Subcutaneous adipose tissue (tissue), 4 donors: ENCODE results near the gene UBXN6. TPM values are rescaled to one million over a fixed set of nuclear protein-coding genes. Genes with fewer than 3 reads are reported as not detected.

Experiments
- total RNA-seq, 4 donors: library from RNA; depleted of rRNA; stranded (reverse); fragments of >200 nt; gene quantifications; one replicate each; pipeline ENCODE4 v1.1.0, GENCODE V29; 2016
- TF ChIP-seq, protein P1 (sequence below): fragments of 450-650 bp; IDR thresholded peaks from one replicate; pipeline ENCODE4 v1.5.1; 2016; ENCODE audit warnings: low read depth, mild to moderate bottlenecking, control low read depth, antibody characterized with exemption, moderate library complexity

UBXN6 gene
- total RNA-seq, 4 donors from 2014 or later = 85.0 to 149 (median 102) TPM

- TF ChIP-seq, protein P1, sequence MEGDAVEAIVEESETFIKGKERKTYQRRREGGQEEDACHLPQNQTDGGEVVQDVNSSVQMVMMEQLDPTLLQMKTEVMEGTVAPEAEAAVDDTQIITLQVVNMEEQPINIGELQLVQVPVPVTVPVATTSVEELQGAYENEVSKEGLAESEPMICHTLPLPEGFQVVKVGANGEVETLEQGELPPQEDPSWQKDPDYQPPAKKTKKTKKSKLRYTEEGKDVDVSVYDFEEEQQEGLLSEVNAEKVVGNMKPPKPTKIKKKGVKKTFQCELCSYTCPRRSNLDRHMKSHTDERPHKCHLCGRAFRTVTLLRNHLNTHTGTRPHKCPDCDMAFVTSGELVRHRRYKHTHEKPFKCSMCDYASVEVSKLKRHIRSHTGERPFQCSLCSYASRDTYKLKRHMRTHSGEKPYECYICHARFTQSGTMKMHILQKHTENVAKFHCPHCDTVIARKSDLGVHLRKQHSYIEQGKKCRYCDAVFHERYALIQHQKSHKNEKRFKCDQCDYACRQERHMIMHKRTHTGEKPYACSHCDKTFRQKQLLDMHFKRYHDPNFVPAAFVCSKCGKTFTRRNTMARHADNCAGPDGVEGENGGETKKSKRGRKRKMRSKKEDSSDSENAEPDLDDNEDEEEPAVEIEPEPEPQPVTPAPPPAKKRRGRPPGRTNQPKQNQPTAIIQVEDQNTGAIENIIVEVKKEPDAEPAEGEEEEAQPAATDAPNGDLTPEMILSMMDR = no peak
These were observed 7.4 kb upstream of the UBXN6 start for GRCh38 chr19:4464815-4465581.

DNA sequence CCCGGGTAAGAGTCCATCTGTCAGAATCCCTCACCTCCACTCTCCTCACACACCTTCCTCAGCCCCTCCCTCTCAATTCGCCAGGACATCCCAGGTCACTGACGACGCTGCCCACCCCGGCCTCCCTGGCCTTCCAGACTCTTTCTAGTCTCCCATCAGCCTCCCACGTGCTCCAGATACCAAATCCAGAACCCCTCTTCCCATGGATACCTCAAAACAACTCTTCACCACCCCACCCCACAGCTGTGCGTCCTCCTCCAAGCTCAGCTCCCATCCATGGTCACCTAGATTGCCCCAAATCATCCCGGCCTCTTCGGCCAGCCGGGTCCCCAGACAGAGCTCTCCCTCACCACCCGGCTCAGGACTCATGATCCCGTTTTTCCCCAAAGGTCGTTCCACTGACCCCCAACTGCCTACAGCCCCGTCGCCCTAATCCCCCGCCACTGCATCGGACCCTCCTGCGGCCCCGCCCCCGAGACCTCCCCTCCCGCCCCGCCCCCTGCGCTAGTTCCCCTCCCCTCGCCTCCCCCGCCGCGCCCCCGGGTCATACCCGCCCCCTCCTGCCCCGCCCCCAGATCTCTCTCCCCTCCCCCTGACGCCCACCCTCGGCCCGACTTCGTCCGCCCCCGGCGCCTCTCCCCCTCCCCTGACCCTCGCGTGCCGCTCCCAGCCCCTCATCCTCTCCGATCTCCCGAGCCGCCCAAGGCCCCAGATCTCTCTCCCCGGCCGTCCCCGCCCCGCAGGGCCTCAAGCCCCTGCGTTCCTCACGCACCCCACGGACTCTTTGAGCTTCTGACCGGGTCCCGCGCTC is 546 bp downstream of the UBXN6 start:
- TF ChIP-seq, protein P1 = no peak

GRCh38 chr19:4456476-4456842 is 1.1 kb downstream of the UBXN6 start:
- TF ChIP-seq, protein P1 = no peak

GRCh38 chr19:4455719-4456475 is 1.7 kb downstream of the UBXN6 start:
- TF ChIP-seq, protein P1 = no peak

DNA sequence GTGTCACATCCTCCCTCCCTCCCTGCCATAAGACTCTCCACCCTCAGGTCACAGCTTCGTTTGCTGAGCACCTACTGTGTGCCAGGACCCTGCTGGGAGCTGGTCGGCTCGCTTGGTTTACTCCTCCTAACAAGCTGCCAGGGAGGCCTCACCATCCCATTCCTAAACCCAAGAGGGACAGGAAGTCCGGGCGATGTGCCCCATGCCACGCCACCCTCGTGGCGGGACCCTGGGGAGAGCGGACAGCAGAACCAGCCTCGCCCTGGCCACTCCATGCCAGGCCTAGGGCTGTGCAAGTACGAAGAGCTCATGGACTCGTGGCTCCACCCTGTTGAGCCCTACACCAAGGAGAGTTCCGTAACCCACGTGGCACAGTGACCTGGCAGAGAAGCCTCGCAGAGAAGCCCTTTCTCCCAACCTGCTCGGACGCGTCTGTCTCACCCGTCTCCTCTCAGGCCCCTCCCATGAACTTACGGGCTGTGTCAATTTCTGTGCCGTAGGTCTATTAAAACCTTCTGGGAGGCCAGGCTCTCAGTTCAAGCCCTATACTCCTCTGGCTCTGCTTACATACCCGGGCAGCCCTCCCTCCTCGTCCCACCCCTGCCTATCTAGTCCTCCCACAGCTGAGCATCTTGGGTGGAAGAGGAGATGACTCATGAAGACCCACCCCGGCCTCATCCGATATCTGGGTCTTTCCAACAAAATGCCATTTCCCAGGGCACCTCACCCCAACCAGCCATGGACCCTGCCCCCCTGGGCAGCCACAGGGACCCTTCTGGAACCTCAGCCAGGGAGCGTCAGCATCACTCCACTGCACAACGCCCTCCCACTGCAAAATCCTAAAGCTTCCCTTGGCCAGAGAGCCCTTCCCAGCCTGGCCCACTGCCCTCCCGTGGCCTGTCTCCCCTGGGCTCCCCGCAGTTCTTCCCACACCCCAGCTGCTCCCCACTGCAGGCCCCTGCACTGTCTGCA is 2.6 kb downstream of the UBXN6 start:
- TF ChIP-seq, protein P1 = no peak

- TF ChIP-seq, protein P1 = no peak
These were observed 4.1 kb downstream of the UBXN6 start for GRCh38 chr19:4453232-4454179.
